Inflammatory macrophage treated with lipopolysaccharide for 4 hours (primary cell): ENCODE results near the gene FGF6.
"Not testable (repeated sequence)": the region's sequence is repeated elsewhere in the genome, so short reads cannot be mapped to it uniquely, and the experiment has no call there.

ENCODE experiments used
- DNase-seq: peaks from one replicate; pipeline ENCODE4 v3.0.0-alpha.2; 2020

The FGF6 gene

GRCh38 chr12:4417455-4417854, 28.2 kb downstream of the FGF6 start:
- no peak for DNase-seq

GRCh38 chr12:4416276-4416675, 29.3 kb downstream of the FGF6 start:
- DNase-seq, result no peak

GRCh38 chr12:4412465-4412864, 33.1 kb downstream of the FGF6 start:
- DNase-seq, result no peak

GRCh38 chr12:4412056-4412455, 33.6 kb downstream of the FGF6 start:
- no peak for DNase-seq

GRCh38 chr12:4407136-4407535, 38.5 kb downstream of the FGF6 start:
- DNase-seq, result no peak

- DNase-seq, result not testable (repeated sequence)
Measured at GRCh38 chr12:4404877-4405637, 40.6 kb downstream of the FGF6 start.

GRCh38 chr12:4402996-4403395, 42.6 kb downstream of the FGF6 start:
- DNase-seq, result no peak

- no peak for DNase-seq
Measured at GRCh38 chr12:4401117-4401516, 44.5 kb downstream of the FGF6 start.

GRCh38 chr12:4395818-4396217, 49.8 kb downstream of the FGF6 start:
- DNase-seq, result no peak

GRCh38 chr12:4393211-4393610, 52.4 kb downstream of the FGF6 start:
- DNase-seq, result no peak

- no peak for DNase-seq
Measured at GRCh38 chr12:4392223-4392742, 53.3 kb downstream of the FGF6 start.

- DNase-seq, result no peak
Measured at GRCh38 chr12:4388662-4389061, 57.0 kb downstream of the FGF6 start.

- DNase-seq, result no peak
Measured at GRCh38 chr12:4388032-4388431, 57.6 kb downstream of the FGF6 start.

- no peak for DNase-seq
Measured at GRCh38 chr12:4387607-4388006, 58.0 kb downstream of the FGF6 start.

- DNase-seq, result no peak
Measured at GRCh38 chr12:4386801-4387200, 58.8 kb downstream of the FGF6 start.
